HEK293T (cell line): ENCODE measurements around the gene CA10.

Source experiments
- CTCF ChIA-PET: fragments of 350-600 bp; formaldehyde crosslinking; extraction: SDS; loops from one replicate; lab custom pipeline; 2021; ENCODE audit warnings: antibody characterized with exemption, inconsistent platforms; lab: Yijun Ruan, JAX
- POLR2A ChIA-PET: fragments of 350-600 bp; formaldehyde crosslinking; extraction: SDS; loops from one replicate; lab custom pipeline; 2020; ENCODE audit warnings: antibody characterized with exemption, inconsistent platforms; lab: Yijun Ruan, JAX
- DNase-seq: peaks from one replicate; pipeline ENCODE4 v3.0.0; 2012; ENCODE audit warnings: mixed read lengths; ENCODE audit errors: extremely low spot score
- ARNT ChIP-seq: fragments of 450-650 bp; IDR thresholded peaks from 2 replicates; pipeline ENCODE4 v1.6.1; 2017; ENCODE audit warnings: mild to moderate bottlenecking
- BHLHE40 ChIP-seq: fragments of 450-650 bp; IDR thresholded peaks from 2 replicates; pipeline ENCODE4 v1.6.1; 2016; ENCODE audit warnings: mild to moderate bottlenecking, moderate library complexity, borderline replicate concordance
- CTBP1 ChIP-seq: fragments of 450-650 bp; IDR thresholded peaks from 2 replicates; pipeline ENCODE4 v1.6.1; 2016; ENCODE audit warnings: borderline replicate concordance
- ELF4 ChIP-seq: fragments of 450-650 bp; IDR thresholded peaks from 2 replicates; pipeline ENCODE4 v1.6.1; 2017; ENCODE audit warnings: antibody characterized with exemption
- FOXA1 ChIP-seq: fragments of 450-650 bp; IDR thresholded peaks from 2 replicates; pipeline ENCODE4 v1.6.1; 2016; ENCODE audit warnings: mild to moderate bottlenecking
- FOXK2 ChIP-seq: fragments of 450-650 bp; IDR thresholded peaks from 2 replicates; pipeline ENCODE4 v1.6.1; 2016; ENCODE audit warnings: mild to moderate bottlenecking
- FOXM1 ChIP-seq: fragments of 450-650 bp; IDR thresholded peaks from 2 replicates; pipeline ENCODE4 v1.6.1; 2017; ENCODE audit warnings: mild to moderate bottlenecking, borderline replicate concordance
- HDGF ChIP-seq: fragments of 450-650 bp; IDR thresholded peaks from 2 replicates; pipeline ENCODE4 v1.6.1; 2017; ENCODE audit warnings: antibody characterized with exemption, borderline replicate concordance
- L3MBTL2 ChIP-seq: fragments of 450-650 bp; conservative IDR thresholded peaks from 2 replicates; pipeline ENCODE4 v1.6.1; 2016; ENCODE audit warnings: mild to moderate bottlenecking
- LEF1 ChIP-seq: fragments of 450-650 bp; IDR thresholded peaks from 2 replicates; pipeline ENCODE4 v1.6.1; 2017; ENCODE audit warnings: mild to moderate bottlenecking, borderline replicate concordance
- NFRKB ChIP-seq: fragments of 450-650 bp; IDR thresholded peaks from 2 replicates; pipeline ENCODE4 v1.6.1; 2016; ENCODE audit warnings: mild to moderate bottlenecking, moderate library complexity
- PKNOX1 ChIP-seq: fragments of 450-650 bp; IDR thresholded peaks from 2 replicates; pipeline ENCODE4 v1.6.1; 2016
- SP1 ChIP-seq: fragments of 450-650 bp; IDR thresholded peaks from 2 replicates; pipeline ENCODE4 v1.6.1; 2017
- SUZ12 ChIP-seq: fragments of 450-650 bp; IDR thresholded peaks from 2 replicates; pipeline ENCODE4 v1.6.1; 2016; ENCODE audit warnings: mild to moderate bottlenecking
- TARDBP ChIP-seq: fragments of 450-650 bp; IDR thresholded peaks from 2 replicates; pipeline ENCODE4 v1.6.1; 2016
- ZNF384 ChIP-seq: fragments of 450-650 bp; IDR thresholded peaks from 2 replicates; pipeline ENCODE4 v1.6.1; 2016

CA10 gene

GRCh38 chr17:52041123-52041617, 117.3 kb downstream of the CA10 start:
- TF ChIP-seq FOXK2 (no peak), LEF1 (no peak), BHLHE40 (no peak), L3MBTL2 (no peak), ARNT (no peak)
- POLR2A ChIA-PET: no interaction called here
- CTCF ChIA-PET: no interaction called here
- DNase-seq: no peak

DNA sequence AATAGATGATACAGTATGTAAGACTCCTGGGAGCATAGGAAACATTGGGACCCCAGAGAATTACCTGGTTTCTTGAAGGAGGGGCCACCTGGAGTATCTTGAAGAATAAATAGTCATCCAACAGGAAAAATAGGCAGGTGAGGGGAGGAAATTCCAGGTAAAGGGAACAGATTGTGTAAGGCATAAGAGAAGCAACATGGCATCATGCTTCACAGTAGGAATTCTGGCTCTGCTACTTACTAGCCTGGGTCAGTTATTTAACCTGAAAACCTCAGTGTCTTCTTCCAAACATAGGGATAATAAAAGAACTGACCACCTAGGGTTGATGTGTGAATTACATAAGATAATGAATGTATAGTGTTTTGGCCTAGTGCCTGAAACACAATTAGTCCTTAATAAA, 122.1 kb downstream of the CA10 start:
- CTCF ChIA-PET: no interaction called here
- TF ChIP-seq ARNT (no peak), FOXA1 (no peak), HDGF (no peak), L3MBTL2 (no peak), NFRKB (no peak), ELF4 (no peak), FOXM1 (no peak), CTBP1 (no peak), ZNF384 (no peak)
- POLR2A ChIA-PET: no interaction called here
- no peak for DNase-seq

- TF ChIP-seq FOXK2 (no peak), HDGF (no peak), ELF4 (no peak), BHLHE40 (no peak), SP1 (no peak), FOXM1 (no peak)
- ChIA-PET POLR2A (no interaction called here), CTCF (no interaction called here)
- no peak for DNase-seq
Measured at GRCh38 chr17:52035336-52035915, 123.1 kb downstream of the CA10 start.

GRCh38 chr17:52032454-52032853, 126.1 kb downstream of the CA10 start:
- no peak for DNase-seq
- ChIA-PET POLR2A (no interaction called here), CTCF (no interaction called here)
- no peak for TF ChIP-seq CTBP1

DNA sequence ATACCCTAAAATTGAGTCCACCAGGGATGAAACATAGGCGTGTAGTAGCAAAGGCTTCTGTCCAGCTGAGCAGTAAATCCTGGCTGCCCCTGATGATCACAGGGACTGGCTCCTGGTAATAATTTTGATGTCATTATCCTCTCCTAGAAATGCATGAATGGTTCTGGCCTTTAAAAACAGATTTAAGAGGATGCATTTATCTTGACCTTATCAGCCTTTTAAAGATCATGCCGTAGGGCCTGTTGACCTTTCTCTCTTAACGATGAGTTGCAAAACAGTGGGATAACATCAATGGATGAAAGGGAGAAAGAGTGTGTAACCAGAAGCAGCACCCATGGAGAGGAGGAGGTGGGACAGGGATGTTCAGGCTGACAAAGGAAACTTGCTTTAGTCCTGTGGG, 128.5 kb downstream of the CA10 start:
- no peak for TF ChIP-seq L3MBTL2
- ChIA-PET POLR2A (no interaction called here), CTCF (no interaction called here)
- no peak for DNase-seq

- CTCF ChIA-PET: no interaction called here
- POLR2A ChIA-PET: no interaction called here
- DNase-seq: no peak
- TF ChIP-seq ZNF384 (no peak), L3MBTL2 (no peak), FOXA1 (no peak), PKNOX1 (no peak), ARNT (no peak), NFRKB (no peak), ELF4 (no peak), HDGF (no peak)
Measured at GRCh38 chr17:52027620-52028295, 130.8 kb downstream of the CA10 start.

DNA sequence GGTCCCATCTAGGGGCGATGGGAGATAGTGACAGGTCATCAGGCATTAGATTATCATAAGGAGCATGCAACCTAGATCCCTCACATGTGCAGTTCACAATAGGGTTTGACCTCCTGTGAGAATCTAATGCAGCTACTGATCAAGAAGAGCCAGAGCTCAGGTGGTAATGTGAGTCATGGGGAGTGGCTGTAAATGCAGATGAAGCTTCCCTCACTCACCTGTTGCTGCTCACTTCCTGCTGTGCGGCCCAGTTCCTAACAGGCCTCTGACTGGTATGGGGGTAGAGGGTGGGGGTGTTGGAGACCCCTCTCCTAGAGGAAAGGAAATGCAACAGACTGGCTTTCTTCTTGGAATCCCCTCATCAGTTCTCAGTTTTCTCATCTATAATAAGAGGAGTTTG, 131.4 kb downstream of the CA10 start:
- TF ChIP-seq L3MBTL2 (no peak), LEF1 (no peak), ARNT (no peak), SP1 (no peak), CTBP1 (no peak), BHLHE40 (no peak), FOXK2 (no peak), TARDBP (no peak), HDGF (no peak), NFRKB (no peak), PKNOX1 (no peak), SUZ12 (no peak), ZNF384 (no peak), FOXA1 (no peak), FOXM1 (no peak)
- ChIA-PET CTCF (no interaction called here), POLR2A (no interaction called here)
- no peak for DNase-seq

DNA sequence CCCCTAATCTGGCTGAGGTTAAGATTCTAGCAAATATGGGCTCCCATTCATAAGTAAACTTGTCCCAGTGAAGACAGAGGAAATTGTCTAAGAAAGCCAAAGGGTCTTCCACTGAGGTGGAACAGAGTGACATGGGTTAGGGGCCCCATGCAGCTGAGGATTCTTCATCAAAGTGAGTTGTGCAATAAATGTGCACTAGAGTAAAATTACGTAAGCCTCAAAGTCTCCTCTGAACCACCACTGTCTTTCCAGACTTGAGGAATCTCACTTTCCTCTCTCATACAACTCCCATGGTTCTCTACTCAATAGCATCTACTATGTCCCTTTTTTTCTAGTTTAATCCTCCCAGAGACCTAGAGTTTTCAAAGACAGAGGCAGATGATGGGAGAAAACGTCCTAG, 132.4 kb downstream of the CA10 start:
- ChIA-PET CTCF (no interaction called here), POLR2A (no interaction called here)
- TF ChIP-seq FOXK2: no peak
- TF ChIP-seq FOXM1: no peak
- TF ChIP-seq L3MBTL2: no peak
- no peak for TF ChIP-seq NFRKB
- no peak for TF ChIP-seq ARNT
- no peak for TF ChIP-seq TARDBP
- no peak for TF ChIP-seq HDGF
- TF ChIP-seq PKNOX1: no peak
- TF ChIP-seq ZNF384: no peak
- TF ChIP-seq CTBP1: no peak
- TF ChIP-seq BHLHE40: no peak
- no peak for TF ChIP-seq ELF4
- no peak for TF ChIP-seq SUZ12
- no peak for TF ChIP-seq SP1
- no peak for TF ChIP-seq LEF1
- TF ChIP-seq FOXA1: no peak
- DNase-seq: no peak
